ENCODE measurements around the gene CACTIN. TPM values are rescaled to one million over a fixed set of nuclear protein-coding genes. Genes with fewer than 3 reads are reported as not detected.

CACTIN gene
- total RNA-seq, 1 donor from 2014 or later, result 38.9 TPM

- peak overlapping the region; percentile 42 for H3K4me3 ChIP-seq (ENCODE audit: low read depth, low read length)
- no peak for DNase-seq (ENCODE audit: low read depth)
- no peak for TF ChIP-seq CTCF (conservative IDR thresholded peaks at IDR 0.05; ENCODE audit: low read depth, low read length)
Observed at GRCh38 chr19:3607303-3608078, 19.1 kb downstream of the CACTIN start.

- peak within 1 kb of the TSS; percentile 42 for H3K4me3 ChIP-seq (ENCODE audit: low read depth, low read length)
- no peak for DNase-seq (ENCODE audit: low read depth)
- no peak for TF ChIP-seq CTCF (conservative IDR thresholded peaks at IDR 0.05; ENCODE audit: low read depth, low read length)
Observed at GRCh38 chr19:3606690-3607289, 19.8 kb downstream of the CACTIN start, which contains the start of gene TBXA2R. TBXA2R (minus strand) TSS chr19:3606875; CDS start chr19:3600634, 6,241 bp downstream.

DNA sequence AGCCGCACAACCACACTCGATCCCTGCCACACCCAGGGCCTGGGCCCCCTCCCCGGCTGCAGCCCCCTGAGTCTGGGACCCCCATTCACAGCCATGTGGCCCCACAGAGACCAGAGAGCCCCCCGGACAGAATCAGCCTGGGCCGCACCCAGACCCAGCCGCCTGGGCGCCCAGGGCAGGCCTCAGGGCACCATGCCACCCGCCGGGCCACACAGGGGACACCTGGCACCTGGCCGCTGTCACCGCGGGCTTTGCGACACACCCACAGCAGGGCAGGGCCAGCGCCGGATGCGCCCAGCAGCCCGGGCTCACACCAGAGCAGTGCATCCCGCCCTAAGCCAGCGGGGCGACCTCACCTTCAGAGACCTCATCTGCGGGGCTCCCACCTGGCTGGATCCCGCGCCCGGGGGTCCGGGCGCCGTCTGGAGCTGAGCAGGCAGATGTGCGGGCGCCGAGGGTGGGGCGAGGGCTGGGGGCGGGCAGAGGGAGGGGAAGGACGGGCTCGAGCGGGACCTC lies 20.4 kb downstream of the CACTIN start:
- H3K4me3 ChIP-seq (ENCODE audit: low read depth, low read length), result peak overlapping the region; percentile 42
- DNase-seq (ENCODE audit: low read depth), result no peak
- TF ChIP-seq CTCF (conservative IDR thresholded peaks at IDR 0.05; ENCODE audit: low read depth, low read length), result no peak

DNA sequence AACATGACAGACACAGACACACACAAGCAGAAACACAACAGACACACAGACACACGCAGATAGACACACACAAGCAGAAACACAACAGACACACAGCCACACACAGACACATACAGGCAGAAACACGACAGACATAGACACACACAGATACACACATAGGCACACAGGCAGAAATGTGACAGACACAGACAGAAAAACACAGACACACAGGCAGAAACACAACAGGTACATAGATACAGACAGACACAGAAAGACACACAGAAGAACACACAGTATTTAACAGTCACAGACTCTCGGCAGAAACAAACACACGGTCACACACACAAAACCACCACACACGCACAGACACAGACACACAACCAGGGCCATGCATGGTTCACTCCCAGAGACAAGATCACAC lies 20.8 kb downstream of the CACTIN start:
- TF ChIP-seq CTCF (conservative IDR thresholded peaks at IDR 0.05; ENCODE audit: low read depth, low read length), result no peak
- DNase-seq (ENCODE audit: low read depth), result no peak
- H3K4me3 ChIP-seq (ENCODE audit: low read depth, low read length), result no peak overlapping the region

- no peak for DNase-seq (ENCODE audit: low read depth)
Observed at GRCh38 chr19:3605361-3605760, 21.2 kb downstream of the CACTIN start.

DNA sequence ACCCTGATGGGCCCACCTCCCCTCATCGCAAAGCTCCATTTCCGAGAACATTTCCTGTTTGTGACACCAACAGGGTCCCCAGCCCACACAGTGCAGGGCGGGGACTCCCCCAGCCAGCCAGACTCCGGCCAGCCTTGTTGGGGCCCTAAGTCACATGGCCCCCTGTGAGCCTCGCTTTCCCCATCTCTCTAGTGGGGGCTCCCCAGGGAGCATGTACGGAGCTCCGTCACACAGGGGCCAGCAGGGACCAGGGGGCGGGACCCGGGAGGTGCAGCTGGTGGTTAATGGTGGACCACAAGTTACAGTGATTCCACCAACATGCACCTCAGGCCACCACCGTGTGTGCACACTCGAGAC lies 21.6 kb downstream of the CACTIN start:
- no peak overlapping the region for H3K4me3 ChIP-seq (ENCODE audit: low read depth, low read length)
- DNase-seq (ENCODE audit: low read depth), result no peak
- no peak for TF ChIP-seq CTCF (conservative IDR thresholded peaks at IDR 0.05; ENCODE audit: low read depth, low read length)

More at GRCh38 chr19:3605361-3605760, 21.2 kb downstream of the CACTIN start:
- no peak overlapping the region for H3K4me3 ChIP-seq (ENCODE audit: low read depth, low read length)
- TF ChIP-seq CTCF (conservative IDR thresholded peaks at IDR 0.05; ENCODE audit: low read depth, low read length), result no peak

Data from epithelial cell of proximal tubule (primary cell).